Measurements from ENCODE around the gene WDR36. TPM values are rescaled to one million over a fixed set of nuclear protein-coding genes. Genes with fewer than 3 reads are reported as not detected.

WDR36 gene
- total and polyA plus RNA-seq, 10 of the 15 experiments (the other 5 are each of a cell fraction or from before 2014, with no cell fraction given), result 13.3 to 61.8 (median 47.0) TPM

- H3K27ac ChIP-seq (ENCODE audit: control insufficient read depth, insufficient read depth), result no peak overlapping the region
- H3K36me3 ChIP-seq (ENCODE audit: control insufficient read depth in 2 of 2, insufficient read depth in 2 of 2, low read length in 1 of 2), result no peaks in the 10 kb centered on the region
- TF ChIP-seq RELA (IDR thresholded peaks at IDR 0.05; ENCODE audit: borderline replicate concordance, partially characterized antibody) (no peak), BCLAF1 (IDR thresholded peaks at IDR 0.05) (no peak), ATF3 (IDR thresholded peaks at IDR 0.05; ENCODE audit: borderline replicate concordance, extremely low read depth, low read depth, low read length) (no peak), SREBF2 (IDR thresholded peaks at IDR 0.05; ENCODE audit: low read length) (no peak), E2F8 (IDR thresholded peaks at IDR 0.05; ENCODE audit: low read depth, partially characterized antibody) (no peak), KDM1A (IDR thresholded peaks at IDR 0.05; ENCODE audit: borderline replicate concordance) (no peak), ZBTB33 (IDR thresholded peaks at IDR 0.05) (no peak), SP1 (IDR thresholded peaks at IDR 0.05; ENCODE audit: low read depth, low read length) (no peak), HDGF (IDR thresholded peaks at IDR 0.05) (no peak), RFX5 (IDR thresholded peaks at IDR 0.05; ENCODE audit: low read depth, low read length) (no peak), NBN (IDR thresholded peaks at IDR 0.05) (no peak), SMAD5 (IDR thresholded peaks at IDR 0.05; ENCODE audit: low read depth) (no peak)
- RAD21 ChIA-PET (ENCODE audit: unreplicated experiment), result no interaction called here
- intact Hi-C loops (cut with micrococcal nuclease; ENCODE audit: unreplicated experiment) (no loop called here), in situ Hi-C loops (cut with MboI) (no loop called here)
- POLR2A ChIA-PET, result interaction anchor here (0.5 kb wide), 1 partner anchor 645 kb away, joined by 3 read pairs; no protein-coding TSS in a partner anchor
- no peak for FAIRE-seq
- H3K27me3 ChIP-seq (replicated peaks in 1 of 2; ENCODE audit: control insufficient read depth in 2 of 2, insufficient read depth in 2 of 2, low read length in 1 of 2), result peaks cover 9 to 34% of the 10 kb centered on the region in 2 experiments
- DNase-seq (ENCODE audit: low read depth, low spot score), result no peak
- H4K20me1 ChIP-seq (ENCODE audit: control insufficient read depth, insufficient read depth), result no peaks in the 10 kb centered on the region; the same call in 1 of the 2 replicates
- WGBS (ENCODE audit: insufficient coverage, insufficient replicate concordance, low lambda C conversion rate, missing lambda C conversion rate), result 15% methylated on average over 2 of the region's 2 CpGs
- no peaks in the 10 kb centered on the region for H3K79me2 ChIP-seq (ENCODE audit: control insufficient read depth, insufficient read depth, low read length)
- BruUV-seq (replicated peaks), result no TSS peak
- no peak overlapping the region for H3K9ac ChIP-seq (ENCODE audit: control insufficient read depth, insufficient read depth, low read length)
- H3K9me3 ChIP-seq (replicated peaks; ENCODE audit: control insufficient read depth, insufficient read depth, low read length), result no peaks in the 10 kb centered on the region
- ATAC-seq, result no peak
- H3K4me3 ChIP-seq, result no peak overlapping the region
- no peak overlapping the region for H3K4me2 ChIP-seq (ENCODE audit: control insufficient read depth, insufficient read depth)
- no peaks in the 10 kb centered on the region; the same call in 1 of the 2 replicates for H3K4me1 ChIP-seq (ENCODE audit: control insufficient read depth, insufficient read depth, low read length)
- no peak overlapping the region for H2AFZ ChIP-seq (ENCODE audit: control insufficient read depth, low read depth, low read length)
- CTCF ChIA-PET, result no interaction called here
- SMC1A ChIA-PET (ENCODE audit: uncharacterized antibody, unreplicated experiment), result interaction anchor here (1.3 kb wide), 1 partner anchor 18 kb away, joined by 4 read pairs; the partner anchor contains the start of gene WDR36
Observed at GRCh38 chr5:111074244-111074643, 17.9 kb upstream of the WDR36 start.

Data from GM12878 (cell line).